Neural crest cell (in vitro differentiated cells): Measurements from ENCODE around the gene PLA2G2E. TPM values are rescaled to one million over a fixed set of nuclear protein-coding genes. Genes with fewer than 3 reads are reported as not detected.

Source experiments
- DNase-seq: peaks from one replicate; pipeline ENCODE4 v3.0.0; 2021; ENCODE audit warnings: low read depth, mixed read lengths, low spot score
- H3K27ac Mint-ChIP-seq: one replicate; pipeline ENCODE4 v1.8.0; 2021; ENCODE audit warnings: mild to moderate bottlenecking, mixed read lengths; ENCODE audit not compliant: unreplicated experiment
- H3K27me3 Mint-ChIP-seq: 2 replicates; pipeline ENCODE4 v1.8.0; 2021; ENCODE audit warnings: low read depth, mild to moderate bottlenecking, mixed read lengths
- H3K36me3 Mint-ChIP-seq: 2 replicates; pipeline ENCODE4 v1.8.0; 2021; ENCODE audit warnings: low read depth, mild to moderate bottlenecking, mixed read lengths
- H3K4me1 Mint-ChIP-seq: 2 replicates; pipeline ENCODE4 v1.8.0; 2021; ENCODE audit warnings: mixed read lengths
- H3K4me3 Mint-ChIP-seq: one replicate; pipeline ENCODE4 v1.8.0; 2021; ENCODE audit warnings: mild to moderate bottlenecking, mixed read lengths
- H3K9me3 Mint-ChIP-seq: 2 replicates; pipeline ENCODE4 v1.8.0; 2021; ENCODE audit warnings: mixed read lengths
- total RNA-seq: library from RNA; stranded (reverse); gene quantifications from 2 replicates; pipeline ENCODE4 v1.2.1, GENCODE V29; 2021
- TF ChIP-seq, protein P1 (sequence below): fragments of 200-600 bp; sonication (generic); conservative IDR thresholded peaks from 2 replicates; pipeline ENCODE4 v1.5.0; 2021; ENCODE audit warnings: antibody characterized with exemption, mild to moderate bottlenecking

Gene PLA2G2E
- total RNA-seq, 1 donor from 2014 or later: not detected

DNA sequence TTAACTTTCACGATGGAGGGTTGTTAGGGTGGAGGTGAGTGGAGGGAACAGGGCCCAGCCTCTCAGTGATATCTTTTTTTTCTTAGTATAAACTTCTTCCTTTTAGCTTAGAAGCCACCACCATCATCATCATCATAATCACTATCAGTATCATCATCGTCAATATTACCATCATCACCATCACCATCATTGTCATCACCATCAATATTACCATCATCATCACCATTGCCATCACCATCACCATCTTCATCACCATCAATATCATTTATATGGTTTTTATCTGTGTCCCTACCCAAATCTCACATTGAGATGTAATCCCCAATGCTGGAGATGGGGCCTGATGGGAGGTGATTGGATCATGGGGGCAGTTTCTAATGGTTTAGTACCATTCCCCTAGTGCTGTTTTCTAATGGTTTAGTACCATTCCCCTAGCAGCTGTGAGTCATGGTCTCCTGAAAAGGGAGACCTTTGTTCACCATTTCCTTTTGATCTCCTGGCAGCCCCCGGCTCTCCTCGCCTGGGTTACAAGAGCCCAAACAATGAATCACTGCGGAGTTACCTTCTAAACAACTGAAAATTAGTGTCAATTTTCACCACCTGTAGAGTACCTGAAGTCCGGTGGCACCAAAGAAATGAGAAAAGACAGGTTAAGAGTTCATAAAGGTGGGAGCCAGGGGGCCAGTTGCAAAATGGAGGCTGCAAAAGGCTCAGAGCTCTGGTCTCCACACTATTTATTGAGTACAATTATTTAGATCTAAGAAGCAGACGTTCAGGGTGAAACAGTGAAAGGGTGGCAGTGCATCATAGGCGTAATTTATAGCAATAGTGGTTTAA lies 3.1 kb upstream of the PLA2G2E start:
- H3K9me3 Mint-ChIP-seq: peaks cover 3% of the 10 kb centered on the region
- no peak overlapping the region for H3K27ac Mint-ChIP-seq
- no peak overlapping the region for H3K4me3 Mint-ChIP-seq
- DNase-seq: no peak
- no peaks in the 10 kb centered on the region for H3K27me3 Mint-ChIP-seq
- no peaks in the 10 kb centered on the region for H3K4me1 Mint-ChIP-seq
- no peaks in the 10 kb centered on the region for H3K36me3 Mint-ChIP-seq
- TF ChIP-seq, protein P1, sequence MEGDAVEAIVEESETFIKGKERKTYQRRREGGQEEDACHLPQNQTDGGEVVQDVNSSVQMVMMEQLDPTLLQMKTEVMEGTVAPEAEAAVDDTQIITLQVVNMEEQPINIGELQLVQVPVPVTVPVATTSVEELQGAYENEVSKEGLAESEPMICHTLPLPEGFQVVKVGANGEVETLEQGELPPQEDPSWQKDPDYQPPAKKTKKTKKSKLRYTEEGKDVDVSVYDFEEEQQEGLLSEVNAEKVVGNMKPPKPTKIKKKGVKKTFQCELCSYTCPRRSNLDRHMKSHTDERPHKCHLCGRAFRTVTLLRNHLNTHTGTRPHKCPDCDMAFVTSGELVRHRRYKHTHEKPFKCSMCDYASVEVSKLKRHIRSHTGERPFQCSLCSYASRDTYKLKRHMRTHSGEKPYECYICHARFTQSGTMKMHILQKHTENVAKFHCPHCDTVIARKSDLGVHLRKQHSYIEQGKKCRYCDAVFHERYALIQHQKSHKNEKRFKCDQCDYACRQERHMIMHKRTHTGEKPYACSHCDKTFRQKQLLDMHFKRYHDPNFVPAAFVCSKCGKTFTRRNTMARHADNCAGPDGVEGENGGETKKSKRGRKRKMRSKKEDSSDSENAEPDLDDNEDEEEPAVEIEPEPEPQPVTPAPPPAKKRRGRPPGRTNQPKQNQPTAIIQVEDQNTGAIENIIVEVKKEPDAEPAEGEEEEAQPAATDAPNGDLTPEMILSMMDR: no peak

DNA sequence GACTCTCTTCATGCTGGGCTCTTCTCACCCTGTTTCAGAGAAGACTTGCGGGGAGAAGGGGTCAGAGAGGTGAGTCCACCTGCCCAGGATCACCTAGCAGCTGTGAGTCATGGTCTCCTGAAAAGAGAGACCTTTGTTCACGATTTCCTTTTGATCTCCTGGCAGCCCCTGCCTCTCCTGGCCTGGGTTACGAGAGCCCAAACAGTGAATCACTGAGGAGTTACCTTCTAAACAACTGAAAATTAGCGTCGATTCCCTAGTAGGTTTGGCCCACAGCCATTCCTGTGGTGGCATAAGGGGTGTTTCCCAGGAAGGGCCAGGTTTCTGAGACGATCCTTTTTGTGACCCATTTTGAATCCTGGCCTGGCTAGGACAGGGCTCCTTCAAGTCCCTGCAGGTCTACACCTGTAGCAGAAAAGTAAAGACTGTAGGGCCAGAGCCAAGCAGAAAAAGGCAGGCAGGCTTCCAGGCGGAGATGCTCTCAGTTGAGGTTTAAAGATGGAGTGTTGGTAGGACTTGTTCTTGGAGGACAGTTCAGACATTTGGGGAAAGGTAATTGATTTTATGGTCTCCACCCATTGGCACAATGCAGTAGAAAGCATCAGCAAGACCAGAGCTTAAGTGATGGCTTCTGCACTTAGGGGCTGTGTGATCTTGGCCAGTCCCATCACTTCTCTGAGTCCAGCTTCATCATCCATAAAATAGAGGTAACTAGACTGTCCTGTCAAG lies 2.1 kb upstream of the PLA2G2E start:
- no peak overlapping the region for H3K4me3 Mint-ChIP-seq
- H3K27me3 Mint-ChIP-seq: no peaks in the 10 kb centered on the region
- no peaks in the 10 kb centered on the region for H3K36me3 Mint-ChIP-seq
- H3K27ac Mint-ChIP-seq: no peak overlapping the region
- no peak for DNase-seq
- H3K4me1 Mint-ChIP-seq: no peaks in the 10 kb centered on the region
- peaks cover 3% of the 10 kb centered on the region for H3K9me3 Mint-ChIP-seq
- TF ChIP-seq, protein P1: no peak

DNA sequence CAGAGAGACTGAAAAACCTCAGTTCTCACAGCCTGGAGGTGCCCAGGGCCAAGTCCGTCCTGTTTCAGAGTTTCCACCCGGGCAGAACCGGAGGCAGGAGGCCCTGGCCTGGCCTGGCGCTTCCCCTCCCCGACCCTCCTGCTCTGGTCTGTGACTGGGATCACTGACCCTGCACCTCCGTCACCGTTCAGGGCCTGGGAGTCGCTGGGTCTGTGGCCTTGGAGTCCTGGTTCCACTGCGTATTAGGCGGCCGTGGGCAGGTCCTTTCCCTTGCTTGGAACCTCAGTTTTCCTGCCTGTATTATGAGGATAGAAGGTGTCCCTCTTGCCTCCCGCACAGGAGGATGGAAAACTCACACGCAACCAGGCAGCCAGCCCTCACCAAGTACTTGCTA lies 533 bp upstream of the PLA2G2E start:
- no peaks in the 10 kb centered on the region for H3K36me3 Mint-ChIP-seq
- no peak for DNase-seq
- no peaks in the 10 kb centered on the region for H3K4me1 Mint-ChIP-seq
- no peaks in the 10 kb centered on the region for H3K27me3 Mint-ChIP-seq
- TF ChIP-seq, protein P1: no peak
- no peaks in the 10 kb centered on the region for H3K9me3 Mint-ChIP-seq
- H3K27ac Mint-ChIP-seq: no peak overlapping the region
- no peak overlapping the region for H3K4me3 Mint-ChIP-seq

DNA sequence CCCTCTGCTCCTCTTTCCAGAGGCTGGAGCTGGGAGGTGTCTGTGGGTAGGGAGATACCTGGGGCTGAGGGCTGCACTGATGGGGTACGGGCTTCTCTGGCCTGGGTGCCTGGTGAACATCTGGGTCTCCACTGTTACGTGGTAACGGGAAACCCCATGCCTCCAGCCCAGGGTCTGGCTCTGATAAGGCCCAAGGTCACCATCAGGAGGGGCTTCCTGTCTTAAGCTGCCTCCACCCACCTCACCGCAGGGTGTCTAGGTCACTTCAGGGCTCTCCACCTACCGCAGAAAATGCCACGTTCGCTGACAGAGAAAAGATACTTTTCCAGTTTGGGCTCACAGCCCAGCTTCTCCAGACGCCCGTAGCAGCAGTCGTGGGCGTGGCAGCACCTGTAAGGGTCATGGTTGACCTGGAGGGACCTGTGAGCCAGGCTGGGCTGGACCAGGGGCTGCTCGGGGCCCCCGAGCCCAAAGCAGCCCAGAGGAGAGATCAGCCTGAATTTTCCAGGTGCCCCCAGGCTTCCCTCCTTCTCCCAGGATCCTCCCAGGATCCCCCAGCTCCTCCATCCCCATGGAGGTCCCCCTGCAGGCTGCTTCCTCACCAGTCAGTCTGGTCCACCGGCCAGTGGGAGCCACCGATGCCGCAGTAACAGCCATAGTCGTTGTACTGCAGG lies 1.3 kb downstream of the PLA2G2E start:
- H3K27ac Mint-ChIP-seq: no peak overlapping the region
- DNase-seq: no peak
- H3K4me1 Mint-ChIP-seq: peaks cover 5% of the 10 kb centered on the region
- no peaks in the 10 kb centered on the region for H3K36me3 Mint-ChIP-seq
- no peak overlapping the region for H3K4me3 Mint-ChIP-seq
- no peaks in the 10 kb centered on the region for H3K27me3 Mint-ChIP-seq
- TF ChIP-seq, protein P1: no peak
- H3K9me3 Mint-ChIP-seq: no peaks in the 10 kb centered on the region

DNA sequence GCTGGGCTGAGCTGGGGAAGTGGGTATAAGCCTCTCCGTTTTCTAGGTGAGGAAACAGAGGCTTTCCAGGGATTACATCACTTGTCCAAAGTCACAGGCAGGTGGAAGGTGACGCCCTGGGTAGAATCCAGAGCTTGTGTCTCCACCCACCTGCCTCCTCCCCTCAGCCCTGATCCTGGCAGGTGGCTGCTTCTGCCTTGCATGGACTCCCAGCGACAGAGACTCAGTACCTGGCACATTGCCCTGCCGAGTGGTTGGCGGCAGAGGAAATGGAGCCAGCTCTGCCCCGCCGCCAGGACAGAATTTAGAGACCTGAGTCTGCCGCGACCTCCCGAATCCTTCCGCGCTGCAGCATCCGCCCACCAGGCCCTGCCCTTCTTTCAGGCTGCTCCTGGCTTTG lies 2.1 kb downstream of the PLA2G2E start:
- H3K4me3 Mint-ChIP-seq: no peak overlapping the region
- peaks cover 5% of the 10 kb centered on the region for H3K4me1 Mint-ChIP-seq
- H3K9me3 Mint-ChIP-seq: no peaks in the 10 kb centered on the region
- H3K36me3 Mint-ChIP-seq: no peaks in the 10 kb centered on the region
- DNase-seq: no peak
- TF ChIP-seq, protein P1: no peak
- H3K27me3 Mint-ChIP-seq: no peaks in the 10 kb centered on the region
- H3K27ac Mint-ChIP-seq: no peak overlapping the region
